Measurements from ENCODE around the gene HCK.

- no peak for TF ChIP-seq NRF1 (IDR thresholded peaks at IDR 0.05; ENCODE audit: low read depth, low read length)
- no peak for TF ChIP-seq EP300 (IDR thresholded peaks at IDR 0.05; ENCODE audit: borderline replicate concordance in 1 of 2, low read depth in 1 of 2, low read length in 1 of 2)
- TF ChIP-seq TAF1 (IDR thresholded peaks at IDR 0.05; ENCODE audit: borderline replicate concordance, low read depth, low read length) = no peak
- TF ChIP-seq SIN3A (IDR thresholded peaks at IDR 0.05; ENCODE audit: borderline replicate concordance, low read depth, low read length) = no peak
- TF ChIP-seq CTCF (IDR thresholded peaks at IDR 0.05) = no peak
- no peak for TF ChIP-seq EZH2phosphoT487 (IDR thresholded peaks at IDR 0.05; ENCODE audit: borderline replicate concordance, low read depth)
Measured at GRCh38 chr20:32079655-32080109, 27.6 kb downstream of the HCK start.

Data from SK-N-SH (cell line).